K562 (cell line): ENCODE results near the gene CHRNA9. TPM values are rescaled to one million over a fixed set of nuclear protein-coding genes. Genes with fewer than 3 reads are reported as not detected.
A peak's percentile ranks its signal among the peaks of the same experiment; 100 is the strongest.

Experiments
- ARID3A ChIP-seq: IDR thresholded peaks from 2 replicates; pipeline ENCODE4 v1.6.1; 2012; ENCODE audit warnings: low read depth, low read length, improper control_type of control experiment, borderline replicate concordance
- CEBPZ ChIP-seq: fragments of 150-350 bp; IDR thresholded peaks from 2 replicates; pipeline ENCODE4 v1.6.1; 2014; ENCODE audit warnings: low read depth, mild to moderate bottlenecking, low read length, borderline replicate concordance
- CTBP1 ChIP-seq: fragments of 450-650 bp; IDR thresholded peaks from 2 replicates; pipeline ENCODE4 v1.6.1; 2016; ENCODE audit warnings: borderline replicate concordance
- L3MBTL2 ChIP-seq: fragments of 450-650 bp; IDR thresholded peaks from 2 replicates; pipeline ENCODE4 v1.6.1; 2016; ENCODE audit warnings: mild to moderate bottlenecking, moderate library complexity
- MAFG ChIP-seq: fragments of 450-650 bp; conservative IDR thresholded peaks from 2 replicates; pipeline ENCODE4 v1.6.1; 2016; ENCODE audit warnings: missing genetic modification characterization, missing compliant biosample characterization
- MYC ChIP-seq, 2 experiments: fragments of 250-450 bp in 1 of 2; sonication (Bioruptor Pico) in 1 of 2; IDR thresholded peaks; 2 replicates each; pipeline versions ENCODE4 v1.5.1 to v1.6.1; 2012 to 2021; ENCODE audit warnings: low read depth in 2 of 2, borderline replicate concordance in 1 of 2, improper control_type of control experiment in 1 of 2, low read length in 1 of 2, mild to moderate bottlenecking in 1 of 2, moderate library complexity in 1 of 2
- PTBP1 ChIP-seq: fragments of 200-400 bp; formaldehyde crosslinking; IDR thresholded peaks from 2 replicates; pipeline ENCODE4 v1.6.1; 2017; ENCODE audit warnings: low read depth, low read length
- PTRF ChIP-seq: fragments of 450-650 bp; IDR thresholded peaks from 2 replicates; pipeline ENCODE4 v1.6.1; 2016; ENCODE audit warnings: mild to moderate bottlenecking, missing genetic modification characterization, missing compliant biosample characterization
- RAD21 ChIP-seq, 2 experiments: fragments of 250-450 bp in 1 of 2; fragments of 450-650 bp in 1 of 2; sonication (Bioruptor Pico) in 1 of 2; formaldehyde crosslinking in 1 of 2; IDR thresholded peaks in 1 of 2; conservative IDR thresholded peaks in 1 of 2; 2 replicates each; pipeline versions ENCODE4 v1.4.0 to v1.8.0; 2020 to 2022; ENCODE audit warnings: mild to moderate bottlenecking in 2 of 2, moderate library complexity in 1 of 2
- STAG1 ChIP-seq: sonication (generic); formaldehyde crosslinking; IDR thresholded peaks from 2 replicates; pipeline ENCODE4 v1.5.0; 2020; ENCODE audit warnings: missing genetic modification reagents, borderline replicate concordance
- THAP7 ChIP-seq: fragments of 250-450 bp; sonication (Bioruptor Pico); IDR thresholded peaks from 2 replicates; pipeline ENCODE4 v1.5.0; 2021
- ZNF274 ChIP-seq: IDR thresholded peaks from 2 replicates; pipeline ENCODE4 v1.6.1; 2011; ENCODE audit warnings: low read depth, mild to moderate bottlenecking, low read length, moderate library complexity, borderline replicate concordance
- ZNF41 ChIP-seq: fragments of 250-450 bp; sonication (Bioruptor Pico); conservative IDR thresholded peaks from 2 replicates; pipeline ENCODE4 v1.4.0; 2020; ENCODE audit warnings: mild to moderate bottlenecking
- ZNF592 ChIP-seq: fragments of 450-650 bp; IDR thresholded peaks from 2 replicates; pipeline ENCODE4 v1.6.1; 2017; ENCODE audit warnings: antibody characterized with exemption, mild to moderate bottlenecking
- polyA plus RNA-seq, 8 experiments: library from polyadenylated mRNA; depleted of rRNA in 4 of 8; stranded (reverse) in 5 of 8; unstranded in 3 of 8; fragments of >200 nt; fragmentation: Nextera tagmentation in 2 of 8; fragmentation: Illumina TruSeq in 1 of 8; extraction: Ambion mirVana in 2 of 8; extraction: Trizol in 1 of 8; gene quantifications; 2 replicates each; pipeline versions ENCODE4 v1.2.1 to v1.2.3, GENCODE V29; 2011 to 2014; ENCODE audit warnings: inconsistent platforms in 1 of 8, missing spikeins in 1 of 8
- total RNA-seq, 7 experiments: library from RNA; depleted of rRNA in 6 of 7; stranded (reverse); fragments of >200 nt in 6 of 7; fragmentation: Illumina TruSeq in 2 of 7; extraction: Trizol in 2 of 7; gene quantifications; 2 replicates each; pipeline versions ENCODE4 v1.2.1 to v1.2.3, GENCODE V29; 2011 to 2021; ENCODE audit warnings: low replicate concordance in 1 of 7

CHRNA9 gene
- total and polyA plus RNA-seq, 9 of the 15 experiments (the other 6 are each of a cell fraction or from before 2014, with no cell fraction given): not detected

- TF ChIP-seq ARID3A (no peak), L3MBTL2 (no peak; the same call in 1 of the 2 replicates), STAG1 (CRISPR knock-in tag) (peak; percentile 66; the same call in 1 of the 2 replicates), ZNF41 (CRISPR knock-in tag) (no peak), ZNF592 (0 out of 2 replicates have a peak, but pooled peaks have one; percentile 17), ZNF274 (no peak), CTBP1 (peak; percentile 56; the same call in 1 of the 2 replicates), THAP7 (CRISPR knock-in tag) (no peak), PTBP1 (no peak), RAD21 (CRISPR knock-in tag; conservative IDR thresholded peaks at IDR 0.05 in 1 of 2, IDR thresholded peaks at IDR 0.05 in 1 of 2) (peak; percentile 84 to 93), PTRF (tag) (no peak), MYC (IDR thresholded peaks at IDR 0.05; ENCODE audit: low read depth, low read length) (peak; percentile 31; the same call in 1 of the 2 replicates), MYC (CRISPR knock-in tag; IDR thresholded peaks at IDR 0.05; ENCODE audit: borderline replicate concordance, low read depth) (no peak), MAFG (tag) (no peak), CEBPZ (no peak)
Measured at GRCh38 chr4:40309250-40309774, 25.8 kb upstream of the CHRNA9 start (continued).
